Smooth muscle cell (in vitro differentiated cells): Measurements from ENCODE around the gene PRODH2. TPM values are rescaled to one million over a fixed set of nuclear protein-coding genes. Genes with fewer than 3 reads are reported as not detected.
A peak's percentile ranks its signal among the peaks of the same experiment; 100 is the strongest.

ENCODE experiments used
- DNase-seq: peaks from one replicate; lab custom pipeline; 2025; ENCODE audit not compliant: unreplicated experiment; lab: John Stamatoyannopoulos, UW
- H2AFZ ChIP-seq: fragments of 200-600 bp; sonication (generic); 2 replicates; pipeline ENCODE4 v1.6.0; 2016; ENCODE audit warnings: antibody characterized with exemption, low read depth, mild to moderate bottlenecking
- H3F3A ChIP-seq: fragments of 200-600 bp; sonication (generic); 2 replicates; pipeline ENCODE4 v1.6.0; 2017; ENCODE audit warnings: antibody characterized with exemption, low read depth
- H3K27ac ChIP-seq: fragments of 200-600 bp; sonication (generic); 2 replicates; pipeline ENCODE4 v1.5.1; 2016; ENCODE audit warnings: low read depth, mild to moderate bottlenecking
- H3K27me3 ChIP-seq: fragments of 200-600 bp; sonication (generic); 2 replicates; pipeline ENCODE4 v1.6.1; 2016; ENCODE audit warnings: low read depth, mild to moderate bottlenecking
- H3K36me3 ChIP-seq: fragments of 200-600 bp; sonication (generic); 2 replicates; pipeline ENCODE4 v1.5.1; 2016; ENCODE audit warnings: low read depth
- H3K4me1 ChIP-seq: fragments of 200-600 bp; sonication (generic); 2 replicates; pipeline ENCODE4 v1.5.1; 2016; ENCODE audit warnings: low read depth
- H3K4me2 ChIP-seq: fragments of 200-600 bp; sonication (generic); 2 replicates; pipeline ENCODE4 v1.6.0; 2016; ENCODE audit warnings: mild to moderate bottlenecking
- H3K4me3 ChIP-seq: fragments of 200-600 bp; sonication (generic); 2 replicates; pipeline ENCODE4 v1.5.1; 2016; ENCODE audit warnings: mild to moderate bottlenecking
- H3K79me2 ChIP-seq: fragments of 200-600 bp; sonication (generic); 2 replicates; pipeline ENCODE4 v1.6.0; 2016; ENCODE audit warnings: low read depth, mild to moderate bottlenecking
- H3K9ac ChIP-seq: fragments of 200-600 bp; sonication (generic); 2 replicates; pipeline ENCODE4 v1.6.0; 2016; ENCODE audit warnings: low read depth
- H3K9me3 ChIP-seq: fragments of 200-600 bp; sonication (generic); replicated peaks from 2 replicates; pipeline ENCODE4 v1.5.1; 2016; ENCODE audit warnings: low read depth
- H4K20me1 ChIP-seq: fragments of 200-600 bp; sonication (generic); 2 replicates; pipeline ENCODE4 v1.6.0; 2016; ENCODE audit warnings: low read depth
- CTCF ChIP-seq: fragments of 200-600 bp; sonication (generic); IDR thresholded peaks from 2 replicates; pipeline ENCODE4 v1.5.1; 2017; ENCODE audit warnings: borderline replicate concordance, mild to moderate bottlenecking, antibody characterized with exemption; ENCODE audit not compliant: insufficient read depth, poor library complexity, severe bottlenecking
- WGBS: methylation state at CpG from one replicate; pipeline ENCODE4 v1.1.7; 2016; ENCODE audit warnings: low lambda C conversion rate; 5-methylcytosine and 5-hydroxymethylcytosine counted together
- polyA plus RNA-seq: library from polyadenylated mRNA; unstranded; fragments of >200 nt; fragmentation: Nextera tagmentation; extraction: Ambion mirVana; gene quantifications from 2 replicates; pipeline ENCODE4 v1.2.1, GENCODE V29; 2016
- total RNA-seq: library from RNA; depleted of rRNA; stranded (reverse); fragments of >200 nt; gene quantifications from 2 replicates; pipeline ENCODE4 v1.2.3, GENCODE V29; 2014

Gene PRODH2
- total and polyA plus RNA-seq, 2 experiments from 2014 or later, result not detected

DNA sequence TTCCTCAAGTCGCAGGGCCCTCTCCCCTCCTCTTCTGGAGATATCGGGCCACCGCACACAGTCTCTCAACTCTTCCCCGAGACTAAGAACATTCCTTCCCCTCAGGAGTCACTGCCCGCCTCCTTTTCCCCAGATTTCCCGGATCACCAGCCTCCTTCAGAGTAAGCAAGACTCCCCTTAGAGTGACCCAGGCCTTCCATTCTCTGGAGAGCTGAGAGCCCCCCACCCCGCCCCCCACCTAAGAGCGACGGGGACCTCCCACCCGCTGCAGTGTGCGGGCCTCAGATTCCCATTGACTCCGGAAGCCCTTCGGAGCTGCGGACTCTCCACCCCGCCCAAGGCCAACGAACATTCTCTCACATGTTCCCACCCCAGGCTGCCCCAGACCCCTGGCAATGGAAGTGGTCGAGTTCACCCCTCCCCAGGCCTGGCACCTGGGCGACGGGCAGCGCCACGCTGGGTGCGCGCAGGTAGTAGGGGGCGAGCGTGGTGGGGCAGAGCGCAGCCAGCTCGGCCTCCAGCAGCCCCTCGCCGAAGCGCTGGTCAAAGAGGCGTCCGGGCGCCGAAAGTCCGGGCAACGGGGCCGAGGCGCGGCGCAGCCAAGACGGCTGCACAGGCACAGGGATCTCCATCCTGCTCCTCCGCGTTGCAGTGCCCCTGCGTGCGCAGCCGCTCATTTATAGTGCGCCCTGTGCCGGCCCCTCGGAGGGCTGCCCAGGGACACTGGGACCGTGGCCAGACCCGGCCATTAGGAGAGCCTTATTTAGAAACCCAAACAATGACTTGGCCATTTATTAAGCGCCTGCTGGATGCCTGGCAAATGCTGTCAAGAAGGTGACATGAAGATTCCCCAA, 56.0 kb downstream of the PRODH2 start, which contains the start of gene HSPB6:
HSPB6 (minus strand) TSS at position 653 of the 854 bp plus-strand sequence; CDS start at position 632, 21 bp downstream.
- Histone ChIP-seq H3K4me3 (peak within 1 kb of the TSS; percentile 69), H3K27me3 (no peaks in the 10 kb centered on the region), H2AFZ (no peak within 1 kb of the TSS), H3K9me3 (no peaks in the 10 kb centered on the region), H3K4me2 (peak within 1 kb of the TSS; percentile 86), H3K9ac (peak within 1 kb of the TSS; percentile 91), H3F3A (peaks cover 27% of the 10 kb centered on the region), H3K4me1 (peaks cover 28% of the 10 kb centered on the region), H3K36me3 (peaks cover 4% of the 10 kb centered on the region), H3K27ac (peak within 1 kb of the TSS; percentile 99), H4K20me1 (peaks cover 20% of the 10 kb centered on the region), H3K79me2 (peaks cover 30% of the 10 kb centered on the region)
- TF ChIP-seq CTCF, result no peak
- 17% methylated on average over 46 of the region's 52 CpGs for WGBS
- DNase-seq, result peak; percentile 64

GRCh38 chr19:35755550-35756376, 56.9 kb downstream of the PRODH2 start:
- no peaks in the 10 kb centered on the region for H3K9me3 ChIP-seq
- no peak overlapping the region for H2AFZ ChIP-seq
- H3K79me2 ChIP-seq, result peaks cover 33% of the 10 kb centered on the region
- WGBS, result 20% methylated on average over 34 of the region's 74 CpGs
- peak overlapping the region; percentile 91 for H3K9ac ChIP-seq
- no peak for TF ChIP-seq CTCF
- peaks cover 23% of the 10 kb centered on the region for H4K20me1 ChIP-seq
- H3K27ac ChIP-seq, result peak overlapping the region; percentile 99
- no peaks in the 10 kb centered on the region for H3K27me3 ChIP-seq
- peaks cover 27% of the 10 kb centered on the region for H3F3A ChIP-seq
- peaks cover 28% of the 10 kb centered on the region for H3K4me1 ChIP-seq
- H3K36me3 ChIP-seq, result peaks cover under 1% of the 10 kb centered on the region
- peak overlapping the region; percentile 86 for H3K4me2 ChIP-seq
- peak overlapping the region; percentile 69 for H3K4me3 ChIP-seq
- peak; percentile 41 for DNase-seq

DNA sequence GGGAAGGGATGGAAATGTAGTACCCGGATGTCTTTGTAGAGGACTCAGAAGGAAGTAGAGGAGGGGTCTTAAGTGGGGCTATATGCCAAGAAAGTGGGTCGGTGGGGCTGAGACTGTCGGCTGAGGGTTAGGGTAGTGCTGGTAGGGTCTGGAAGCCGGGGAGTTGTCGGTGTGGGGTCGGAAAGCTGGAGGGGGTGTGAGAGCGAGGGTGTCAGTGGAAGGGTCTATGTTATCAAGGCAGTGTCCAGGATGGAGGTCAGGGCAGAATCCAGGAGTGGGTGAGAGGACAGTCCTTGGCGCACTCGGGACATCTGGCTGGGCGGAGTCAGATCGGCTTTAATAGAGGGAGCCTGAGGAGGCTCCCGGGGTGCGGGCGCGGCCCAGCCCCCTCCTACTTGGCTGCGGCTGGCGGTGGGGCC, 57.5 kb downstream of the PRODH2 start:
- peak overlapping the region; percentile 99 for H3K27ac ChIP-seq
- no peak for DNase-seq
- peak overlapping the region; percentile 91 for H3K9ac ChIP-seq
- TF ChIP-seq CTCF, result no peak
- H3K4me1 ChIP-seq, result peaks cover 28% of the 10 kb centered on the region
- 38% methylated on average over 16 of the region's 17 CpGs for WGBS
- peaks cover 32% of the 10 kb centered on the region for H3K79me2 ChIP-seq
- no peaks in the 10 kb centered on the region for H3K27me3 ChIP-seq
- H3F3A ChIP-seq, result peaks cover 27% of the 10 kb centered on the region
- peaks cover 23% of the 10 kb centered on the region for H4K20me1 ChIP-seq
- H2AFZ ChIP-seq, result no peak overlapping the region
- H3K36me3 ChIP-seq, result no peaks in the 10 kb centered on the region
- H3K9me3 ChIP-seq, result no peaks in the 10 kb centered on the region
- H3K4me2 ChIP-seq, result peak overlapping the region; percentile 86
- H3K4me3 ChIP-seq, result peak overlapping the region; percentile 69
